GM23338 (cell line): Measurements from ENCODE around the gene MAGI1. TPM values are rescaled to one million over a fixed set of nuclear protein-coding genes. Genes with fewer than 3 reads are reported as not detected.

Experiments
- ATAC-seq: fragments of 200-7000 bp; cut with Tn5 transposase; 3 replicates; pipeline ENCODE4 v1.9.1; 2020
- DNase-seq: peaks from one replicate; pipeline ENCODE4 v3.0.0-alpha.2; 2015; ENCODE audit warnings: low spot score
- H2AFZ ChIP-seq: fragments of 200-600 bp; sonication (generic); 2 replicates; pipeline ENCODE4 v1.8.0; 2016; ENCODE audit warnings: antibody characterized with exemption, mild to moderate bottlenecking, moderate library complexity
- H3F3A ChIP-seq: fragments of 200-600 bp; sonication (generic); replicated peaks from 2 replicates; pipeline ENCODE4 v1.8.0; 2017; ENCODE audit warnings: antibody characterized with exemption, mixed run types, low read depth
- H3K27ac ChIP-seq: fragments of 200-600 bp; sonication (generic); 2 replicates; pipeline ENCODE4 v1.6.1; 2016; ENCODE audit warnings: low read depth
- H3K27me3 ChIP-seq: fragments of 200-600 bp; sonication (generic); 2 replicates; pipeline ENCODE4 v1.8.0; 2016; ENCODE audit warnings: mild to moderate bottlenecking, mixed run types, moderate library complexity; ENCODE audit not compliant: insufficient read depth
- H3K36me3 ChIP-seq: fragments of 200-600 bp; sonication (generic); 2 replicates; pipeline ENCODE4 v1.8.0; 2016; ENCODE audit warnings: mild to moderate bottlenecking; ENCODE audit not compliant: insufficient read depth
- H3K4me1 ChIP-seq: fragments of 200-600 bp; sonication (generic); 2 replicates; pipeline ENCODE4 v1.8.0; 2016; ENCODE audit warnings: mild to moderate bottlenecking, moderate library complexity; ENCODE audit not compliant: insufficient read depth
- H3K4me2 ChIP-seq: fragments of 200-600 bp; sonication (generic); 2 replicates; pipeline ENCODE4 v1.7.1; 2017; ENCODE audit warnings: mixed run types
- H3K4me3 ChIP-seq: fragments of 200-600 bp; sonication (generic); 2 replicates; pipeline ENCODE4 v1.6.1; 2016; ENCODE audit warnings: mixed run types
- H3K79me2 ChIP-seq: fragments of 200-600 bp; sonication (generic); replicated peaks from 2 replicates; pipeline ENCODE4 v1.8.0; 2017; ENCODE audit warnings: mild to moderate bottlenecking; ENCODE audit not compliant: insufficient read depth
- H3K9me2 ChIP-seq: fragments of 200-600 bp; sonication (generic); 2 replicates; pipeline ENCODE4 v1.8.0; 2017; ENCODE audit not compliant: insufficient read depth
- H4K20me1 ChIP-seq: fragments of 200-600 bp; sonication (generic); replicated peaks from 2 replicates; pipeline ENCODE4 v1.8.0; 2017; ENCODE audit warnings: mild to moderate bottlenecking; ENCODE audit not compliant: insufficient read depth
- H3K27ac Mint-ChIP-seq: 2 replicates; pipeline ENCODE4 v1.8.0; 2020; ENCODE audit warnings: inconsistent platforms, mild to moderate bottlenecking, moderate library complexity, mixed read lengths
- H3K27me3 Mint-ChIP-seq: 3 replicates; pipeline ENCODE4 v1.8.0; 2022; ENCODE audit warnings: low read depth, mild to moderate bottlenecking, moderate library complexity, mixed read lengths, inconsistent platforms; ENCODE audit not compliant: insufficient read depth, poor library complexity
- H3K36me3 Mint-ChIP-seq: 3 replicates; pipeline ENCODE4 v1.8.0; 2021; ENCODE audit warnings: low read depth, mild to moderate bottlenecking, inconsistent platforms, moderate library complexity, mixed read lengths
- H3K4me1 Mint-ChIP-seq: 3 replicates; pipeline ENCODE4 v1.8.0; 2020; ENCODE audit warnings: mild to moderate bottlenecking, inconsistent platforms, mixed read lengths
- H3K4me3 Mint-ChIP-seq: 3 replicates; pipeline ENCODE4 v1.8.0; 2021; ENCODE audit warnings: moderate library complexity, mild to moderate bottlenecking, inconsistent platforms, mixed read lengths
- H3K9me3 Mint-ChIP-seq: 3 replicates; pipeline ENCODE4 v1.8.0; 2020; ENCODE audit warnings: moderate library complexity, mild to moderate bottlenecking, inconsistent platforms, mixed read lengths
- CREB1 ChIP-seq: fragments of 250-450 bp; sonication (Bioruptor Pico); IDR thresholded peaks from 2 replicates; pipeline ENCODE4 v1.5.0; 2020; ENCODE audit warnings: low read depth, mild to moderate bottlenecking, moderate library complexity
- EZH2 ChIP-seq: fragments of 200-600 bp; sonication (generic); IDR thresholded peaks from one replicate; pipeline ENCODE4 v1.8.0; 2017; ENCODE audit warnings: antibody characterized with exemption, mild to moderate bottlenecking, low read depth; ENCODE audit not compliant: unreplicated experiment
- EZH2phosphoT487 ChIP-seq: fragments of 200-600 bp; sonication (generic); IDR thresholded peaks from one replicate; pipeline ENCODE4 v1.8.1; 2018; ENCODE audit warnings: antibody characterized with exemption; ENCODE audit not compliant: unreplicated experiment
- JUNB ChIP-seq: IDR thresholded peaks from one replicate; pipeline ENCODE4 v1.6.1; 2016; ENCODE audit warnings: antibody characterized with exemption; ENCODE audit not compliant: unreplicated experiment
- NANOG ChIP-seq: IDR thresholded peaks from 2 replicates; pipeline ENCODE4 v1.6.1; 2016; ENCODE audit warnings: antibody characterized with exemption, borderline replicate concordance
- POLR2AphosphoS5 ChIP-seq: IDR thresholded peaks from 2 replicates; pipeline ENCODE4 v1.6.1; 2016; ENCODE audit warnings: antibody characterized with exemption, low read depth
- ZNF114 ChIP-seq: fragments of 250-450 bp; sonication (Bioruptor Pico); IDR thresholded peaks from 2 replicates; pipeline ENCODE4 v1.5.0; 2020; ENCODE audit warnings: mild to moderate bottlenecking, moderate library complexity
- ZNF331 ChIP-seq: fragments of 250-450 bp; sonication (Bioruptor Pico); IDR thresholded peaks from 2 replicates; pipeline ENCODE4 v1.5.0; 2020; ENCODE audit warnings: low read depth, mild to moderate bottlenecking, moderate library complexity
- polyA plus RNA-seq: library from polyadenylated mRNA; unstranded; fragments of >200 nt; fragmentation: Nextera tagmentation; extraction: Ambion mirVana; gene quantifications from 2 replicates; pipeline ENCODE4 v1.2.1, GENCODE V29; 2016
- total RNA-seq: library from RNA; depleted of rRNA; stranded (reverse); fragments of >200 nt; shearing (Covaris generic); gene quantifications from 2 replicates; pipeline ENCODE4 v1.2.3, GENCODE V29; 2014
- TF ChIP-seq, protein P1 (sequence below): IDR thresholded peaks from one replicate; pipeline ENCODE4 v1.6.1; 2018; ENCODE audit warnings: antibody characterized with exemption; ENCODE audit not compliant: unreplicated experiment
- TF ChIP-seq, protein P2 (sequence below): fragments of 250-450 bp; sonication (Bioruptor Pico); IDR thresholded peaks from 2 replicates; pipeline ENCODE4 v1.5.0; 2020; ENCODE audit warnings: mild to moderate bottlenecking, moderate library complexity
- TF ChIP-seq, protein P3 (sequence below): IDR thresholded peaks from 2 replicates; pipeline ENCODE4 v1.6.1; 2016; ENCODE audit warnings: antibody characterized with exemption

MAGI1 gene
- total and polyA plus RNA-seq, 2 experiments from 2014 or later = 27.4 to 71.2 TPM

DNA sequence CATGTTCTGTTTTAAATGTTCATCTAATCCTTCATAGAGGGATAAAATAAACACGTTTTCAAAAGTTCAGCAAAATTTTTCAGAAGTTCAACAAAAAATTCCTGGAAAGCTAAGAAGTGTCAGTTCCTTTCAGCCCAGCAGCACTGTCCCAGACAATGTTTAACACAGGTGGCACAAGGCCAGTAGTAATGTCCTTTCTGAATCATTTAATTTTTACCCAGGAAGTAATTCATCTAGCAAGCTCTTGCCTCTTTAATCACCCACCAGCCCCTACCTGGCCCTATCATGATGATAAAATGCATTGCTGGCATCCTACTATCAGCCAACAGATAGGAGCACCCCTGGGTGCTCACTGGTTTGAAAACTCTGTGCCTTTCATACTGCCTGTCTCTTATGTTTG, 723.8 kb downstream of the MAGI1 start (continued):
- TF ChIP-seq, protein P1, sequence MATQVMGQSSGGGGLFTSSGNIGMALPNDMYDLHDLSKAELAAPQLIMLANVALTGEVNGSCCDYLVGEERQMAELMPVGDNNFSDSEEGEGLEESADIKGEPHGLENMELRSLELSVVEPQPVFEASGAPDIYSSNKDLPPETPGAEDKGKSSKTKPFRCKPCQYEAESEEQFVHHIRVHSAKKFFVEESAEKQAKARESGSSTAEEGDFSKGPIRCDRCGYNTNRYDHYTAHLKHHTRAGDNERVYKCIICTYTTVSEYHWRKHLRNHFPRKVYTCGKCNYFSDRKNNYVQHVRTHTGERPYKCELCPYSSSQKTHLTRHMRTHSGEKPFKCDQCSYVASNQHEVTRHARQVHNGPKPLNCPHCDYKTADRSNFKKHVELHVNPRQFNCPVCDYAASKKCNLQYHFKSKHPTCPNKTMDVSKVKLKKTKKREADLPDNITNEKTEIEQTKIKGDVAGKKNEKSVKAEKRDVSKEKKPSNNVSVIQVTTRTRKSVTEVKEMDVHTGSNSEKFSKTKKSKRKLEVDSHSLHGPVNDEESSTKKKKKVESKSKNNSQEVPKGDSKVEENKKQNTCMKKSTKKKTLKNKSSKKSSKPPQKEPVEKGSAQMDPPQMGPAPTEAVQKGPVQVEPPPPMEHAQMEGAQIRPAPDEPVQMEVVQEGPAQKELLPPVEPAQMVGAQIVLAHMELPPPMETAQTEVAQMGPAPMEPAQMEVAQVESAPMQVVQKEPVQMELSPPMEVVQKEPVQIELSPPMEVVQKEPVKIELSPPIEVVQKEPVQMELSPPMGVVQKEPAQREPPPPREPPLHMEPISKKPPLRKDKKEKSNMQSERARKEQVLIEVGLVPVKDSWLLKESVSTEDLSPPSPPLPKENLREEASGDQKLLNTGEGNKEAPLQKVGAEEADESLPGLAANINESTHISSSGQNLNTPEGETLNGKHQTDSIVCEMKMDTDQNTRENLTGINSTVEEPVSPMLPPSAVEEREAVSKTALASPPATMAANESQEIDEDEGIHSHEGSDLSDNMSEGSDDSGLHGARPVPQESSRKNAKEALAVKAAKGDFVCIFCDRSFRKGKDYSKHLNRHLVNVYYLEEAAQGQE = no peak
- no peak for TF ChIP-seq CREB1
- TF ChIP-seq ZNF331 = no peak
- TF ChIP-seq POLR2AphosphoS5 = no peak
- no peak for TF ChIP-seq EZH2

DNA sequence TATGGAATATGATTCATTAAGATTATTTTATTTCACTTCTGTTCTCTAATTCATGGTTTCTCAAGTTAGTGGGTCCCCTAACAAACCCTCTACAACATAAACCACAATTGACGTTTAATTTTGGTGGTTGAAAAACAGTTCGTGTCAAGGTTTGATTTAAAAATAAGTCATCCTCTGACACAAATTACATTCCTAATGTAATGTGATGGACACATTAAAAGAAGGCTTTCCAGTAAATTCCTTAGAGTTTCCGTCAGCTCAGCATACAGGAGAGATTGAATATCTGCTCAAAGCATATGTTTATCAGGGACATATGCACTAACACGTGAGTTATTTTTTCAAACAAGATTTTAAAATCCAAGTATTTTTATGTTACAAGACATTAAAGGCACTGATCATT, 724.4 kb downstream of the MAGI1 start:
- no peak overlapping the region for H3K27ac ChIP-seq
- no peak for DNase-seq
- no peaks in the 10 kb centered on the region for H4K20me1 ChIP-seq
- H3K4me3 ChIP-seq = no peak overlapping the region
- no peak for ATAC-seq
- peaks cover 4% of the 10 kb centered on the region; the same call in 1 of the 2 replicates for H3K4me1 ChIP-seq
- peaks cover 12% of the 10 kb centered on the region for H3K9me2 ChIP-seq
- Mint-ChIP-seq H3K4me3 (no peak overlapping the region), H3K36me3 (no peaks in the 10 kb centered on the region), H3K4me1 (peaks cover 8% of the 10 kb centered on the region), H3K27ac (no peak overlapping the region), H3K9me3 (no peaks in the 10 kb centered on the region), H3K27me3 (peaks cover 2% of the 10 kb centered on the region)
- no peak overlapping the region for H2AFZ ChIP-seq
- no peak overlapping the region for H3K4me2 ChIP-seq
- no peaks in the 10 kb centered on the region for H3F3A ChIP-seq
- no peaks in the 10 kb centered on the region for H3K27me3 ChIP-seq
- no peak for TF ChIP-seq POLR2AphosphoS5
- TF ChIP-seq NANOG = no peak
- TF ChIP-seq, protein P2, sequence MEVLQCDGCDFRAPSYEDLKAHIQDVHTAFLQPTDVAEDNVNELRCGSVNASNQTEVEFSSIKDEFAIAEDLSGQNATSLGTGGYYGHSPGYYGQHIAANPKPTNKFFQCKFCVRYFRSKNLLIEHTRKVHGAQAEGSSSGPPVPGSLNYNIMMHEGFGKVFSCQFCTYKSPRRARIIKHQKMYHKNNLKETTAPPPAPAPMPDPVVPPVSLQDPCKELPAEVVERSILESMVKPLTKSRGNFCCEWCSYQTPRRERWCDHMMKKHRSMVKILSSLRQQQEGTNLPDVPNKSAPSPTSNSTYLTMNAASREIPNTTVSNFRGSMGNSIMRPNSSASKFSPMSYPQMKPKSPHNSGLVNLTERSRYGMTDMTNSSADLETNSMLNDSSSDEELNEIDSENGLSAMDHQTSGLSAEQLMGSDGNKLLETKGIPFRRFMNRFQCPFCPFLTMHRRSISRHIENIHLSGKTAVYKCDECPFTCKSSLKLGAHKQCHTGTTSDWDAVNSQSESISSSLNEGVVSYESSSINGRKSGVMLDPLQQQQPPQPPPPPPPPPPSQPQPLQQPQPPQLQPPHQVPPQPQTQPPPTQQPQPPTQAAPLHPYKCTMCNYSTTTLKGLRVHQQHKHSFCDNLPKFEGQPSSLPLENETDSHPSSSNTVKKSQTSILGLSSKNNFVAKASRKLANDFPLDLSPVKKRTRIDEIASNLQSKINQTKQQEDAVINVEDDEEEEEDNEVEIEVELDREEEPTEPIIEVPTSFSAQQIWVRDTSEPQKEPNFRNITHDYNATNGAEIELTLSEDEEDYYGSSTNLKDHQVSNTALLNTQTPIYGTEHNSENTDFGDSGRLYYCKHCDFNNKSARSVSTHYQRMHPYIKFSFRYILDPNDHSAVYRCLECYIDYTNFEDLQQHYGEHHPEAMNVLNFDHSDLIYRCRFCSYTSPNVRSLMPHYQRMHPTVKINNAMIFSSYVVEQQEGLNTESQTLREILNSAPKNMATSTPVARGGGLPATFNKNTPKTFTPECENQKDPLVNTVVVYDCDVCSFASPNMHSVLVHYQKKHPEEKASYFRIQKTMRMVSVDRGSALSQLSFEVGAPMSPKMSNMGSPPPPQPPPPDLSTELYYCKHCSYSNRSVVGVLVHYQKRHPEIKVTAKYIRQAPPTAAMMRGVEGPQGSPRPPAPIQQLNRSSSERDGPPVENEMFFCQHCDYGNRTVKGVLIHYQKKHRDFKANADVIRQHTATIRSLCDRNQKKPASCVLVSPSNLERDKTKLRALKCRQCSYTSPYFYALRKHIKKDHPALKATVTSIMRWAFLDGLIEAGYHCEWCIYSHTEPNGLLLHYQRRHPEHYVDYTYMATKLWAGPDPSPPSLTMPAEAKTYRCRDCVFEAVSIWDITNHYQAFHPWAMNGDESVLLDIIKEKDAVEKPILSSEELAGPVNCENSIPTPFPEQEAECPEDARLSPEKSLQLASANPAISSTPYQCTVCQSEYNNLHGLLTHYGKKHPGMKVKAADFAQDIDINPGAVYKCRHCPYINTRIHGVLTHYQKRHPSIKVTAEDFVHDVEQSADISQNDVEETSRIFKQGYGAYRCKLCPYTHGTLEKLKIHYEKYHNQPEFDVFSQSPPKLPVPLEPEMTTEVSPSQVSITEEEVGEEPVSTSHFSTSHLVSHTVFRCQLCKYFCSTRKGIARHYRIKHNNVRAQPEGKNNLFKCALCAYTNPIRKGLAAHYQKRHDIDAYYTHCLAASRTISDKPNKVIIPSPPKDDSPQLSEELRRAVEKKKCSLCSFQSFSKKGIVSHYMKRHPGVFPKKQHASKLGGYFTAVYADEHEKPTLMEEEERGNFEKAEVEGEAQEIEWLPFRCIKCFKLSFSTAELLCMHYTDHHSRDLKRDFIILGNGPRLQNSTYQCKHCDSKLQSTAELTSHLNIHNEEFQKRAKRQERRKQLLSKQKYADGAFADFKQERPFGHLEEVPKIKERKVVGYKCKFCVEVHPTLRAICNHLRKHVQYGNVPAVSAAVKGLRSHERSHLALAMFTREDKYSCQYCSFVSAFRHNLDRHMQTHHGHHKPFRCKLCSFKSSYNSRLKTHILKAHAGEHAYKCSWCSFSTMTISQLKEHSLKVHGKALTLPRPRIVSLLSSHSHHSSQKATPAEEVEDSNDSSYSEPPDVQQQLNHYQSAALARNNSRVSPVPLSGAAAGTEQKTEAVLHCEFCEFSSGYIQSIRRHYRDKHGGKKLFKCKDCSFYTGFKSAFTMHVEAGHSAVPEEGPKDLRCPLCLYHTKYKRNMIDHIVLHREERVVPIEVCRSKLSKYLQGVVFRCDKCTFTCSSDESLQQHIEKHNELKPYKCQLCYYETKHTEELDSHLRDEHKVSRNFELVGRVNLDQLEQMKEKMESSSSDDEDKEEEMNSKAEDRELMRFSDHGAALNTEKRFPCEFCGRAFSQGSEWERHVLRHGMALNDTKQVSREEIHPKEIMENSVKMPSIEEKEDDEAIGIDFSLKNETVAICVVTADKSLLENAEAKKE (CRISPR knock-in tag) = no peak
- TF ChIP-seq, protein P3, sequence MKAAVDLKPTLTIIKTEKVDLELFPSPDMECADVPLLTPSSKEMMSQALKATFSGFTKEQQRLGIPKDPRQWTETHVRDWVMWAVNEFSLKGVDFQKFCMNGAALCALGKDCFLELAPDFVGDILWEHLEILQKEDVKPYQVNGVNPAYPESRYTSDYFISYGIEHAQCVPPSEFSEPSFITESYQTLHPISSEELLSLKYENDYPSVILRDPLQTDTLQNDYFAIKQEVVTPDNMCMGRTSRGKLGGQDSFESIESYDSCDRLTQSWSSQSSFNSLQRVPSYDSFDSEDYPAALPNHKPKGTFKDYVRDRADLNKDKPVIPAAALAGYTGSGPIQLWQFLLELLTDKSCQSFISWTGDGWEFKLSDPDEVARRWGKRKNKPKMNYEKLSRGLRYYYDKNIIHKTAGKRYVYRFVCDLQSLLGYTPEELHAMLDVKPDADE = no peak
- no peak for TF ChIP-seq ZNF331
- TF ChIP-seq ZNF114 (CRISPR knock-in tag) = no peak
- no peak for TF ChIP-seq JUNB
- TF ChIP-seq EZH2phosphoT487 = no peak
- H3K36me3 ChIP-seq = no peaks in the 10 kb centered on the region
- no peaks in the 10 kb centered on the region for H3K79me2 ChIP-seq
